HG03565 (cell line): ENCODE measurements around the gene PXDN.

Source experiments
- ATAC-seq: cut with Tn5 transposase; IDR thresholded peaks from one replicate; pipeline ENCODE4 v1.9.1; 2021; ENCODE audit warnings: mild to moderate bottlenecking, moderate library complexity; ENCODE audit not compliant: unreplicated experiment

PXDN gene

GRCh38 chr2:1655461-1655860 lies 88.9 kb downstream of the PXDN start:
- no peak for ATAC-seq

GRCh38 chr2:1654696-1655374 lies 89.5 kb downstream of the PXDN start:
- ATAC-seq, result no peak

- no peak for ATAC-seq
Measured at GRCh38 chr2:1653956-1654695, 90.2 kb downstream of the PXDN start.

GRCh38 chr2:1652034-1652790 lies 92.1 kb downstream of the PXDN start:
- no peak for ATAC-seq

GRCh38 chr2:1651121-1652033 lies 92.9 kb downstream of the PXDN start:
- ATAC-seq, result no peak

GRCh38 chr2:1650085-1650872 lies 94.0 kb downstream of the PXDN start:
- ATAC-seq, result no peak

- no peak for ATAC-seq
Measured at GRCh38 chr2:1649103-1650084, 94.9 kb downstream of the PXDN start.

- ATAC-seq, result no peak
Measured at GRCh38 chr2:1648241-1649102, 95.8 kb downstream of the PXDN start.

GRCh38 chr2:1647417-1648240 lies 96.7 kb downstream of the PXDN start:
- ATAC-seq, result no peak

GRCh38 chr2:1645761-1646476 lies 98.4 kb downstream of the PXDN start:
- ATAC-seq, result no peak

- no peak for ATAC-seq
Measured at GRCh38 chr2:1644427-1644826, 99.9 kb downstream of the PXDN start.

GRCh38 chr2:1642993-1643619 lies 101.2 kb downstream of the PXDN start:
- ATAC-seq, result no peak

- no peak for ATAC-seq
Measured at GRCh38 chr2:1642066-1642861, 102.1 kb downstream of the PXDN start.

GRCh38 chr2:1641523-1641922 lies 102.8 kb downstream of the PXDN start:
- no peak for ATAC-seq
